Measurements from ENCODE around the gene GNG13. TPM values are rescaled to one million over a fixed set of nuclear protein-coding genes. Genes with fewer than 3 reads are reported as not detected.

GNG13 gene
- total RNA-seq, 1 experiment from 2014 or later, result not detected

GRCh38 chr16:800834-801511 lies 439 bp upstream of the GNG13 start:
- Histone ChIP-seq H3K79me2 (ENCODE audit: insufficient read depth, low read length) (no peaks in the 10 kb centered on the region), H3K18ac (ENCODE audit: insufficient read length, low read depth, low read length) (no peak overlapping the region), H2BK12ac (ENCODE audit: insufficient read length, low read depth, low read length) (no peak overlapping the region), H3K4ac (ENCODE audit: low read depth, low read length) (no peak overlapping the region), H3K27ac (ENCODE audit: insufficient read length, low read depth, low read length) (no peak overlapping the region), H2AFZ (ENCODE audit: low read length) (no peak overlapping the region), H3K4me2 (ENCODE audit: insufficient read depth, insufficient read length, low read length) (no peak overlapping the region), H3K9me3 (ENCODE audit: control insufficient read depth, low read depth, low read length) (no peaks in the 10 kb centered on the region), H3K9ac (ENCODE audit: extremely low read depth, insufficient read length, low read length) (no peak overlapping the region), H3K14ac (ENCODE audit: insufficient read depth, low read length) (no peak overlapping the region), H4K5ac (ENCODE audit: insufficient read length, low read depth, low read length) (no peak overlapping the region), H3T11ph (ENCODE audit: low read length) (no peak overlapping the region), H3K23me2 (ENCODE audit: insufficient read length, low read depth, low read length, poor library complexity, severe bottlenecking) (peaks cover 4% of the 10 kb centered on the region), H2BK120ac (ENCODE audit: low read depth, low read length, poor library complexity, severe bottlenecking) (no peak overlapping the region), H3K79me1 (ENCODE audit: insufficient read depth, low read depth, low read length, poor library complexity, severe bottlenecking) (no peaks in the 10 kb centered on the region), H3K23ac (ENCODE audit: insufficient read length, low read depth, low read length) (no peak overlapping the region), H2BK20ac (ENCODE audit: low read depth, low read length, poor library complexity, severe bottlenecking) (no peak overlapping the region), H2AK5ac (ENCODE audit: insufficient read length, low read length) (no peak overlapping the region), H4K8ac (replicated peaks; ENCODE audit: insufficient read length, low read depth, low read length) (no peak overlapping the region), H3K27me3 (ENCODE audit: insufficient read depth, low read length) (peaks cover 5% of the 10 kb centered on the region; the same call in 1 of the 2 replicates), H3K4me1 (ENCODE audit: insufficient read depth, low read length) (no peaks in the 10 kb centered on the region), H2BK15ac (ENCODE audit: low read depth, low read length) (no peak overlapping the region), H4K20me1 (ENCODE audit: control insufficient read depth, insufficient read depth, insufficient read length) (no peaks in the 10 kb centered on the region), H4K91ac (ENCODE audit: insufficient read length, low read depth, low read length) (no peak overlapping the region), H2BK5ac (ENCODE audit: insufficient read length, low read length) (no peak overlapping the region), H3K56ac (ENCODE audit: insufficient read length, low read depth, low read length) (no peak overlapping the region)
- no peak for TF ChIP-seq CTCF (conservative IDR thresholded peaks at IDR 0.05)
- Mint-ChIP-seq H3K27me3 (ENCODE audit: low read depth) (peaks cover 60% of the 10 kb centered on the region), H3K9me3 (peaks cover 0 to 3% of the 10 kb centered on the region in 2 experiments; a peak in 1 of 5 replicates), H3K27ac (no peak overlapping the region), H3K4me1 (no peaks in the 10 kb centered on the region), H3K4me3 (no peak overlapping the region), H3K36me3 (ENCODE audit: insufficient read depth in 1 of 3, low read depth in 3 of 3) (peaks cover 10 to 22% (median 18%) of the 10 kb centered on the region in 3 experiments; a peak in 6 of 7 replicates)
- WGBS (ENCODE audit: extremely low coverage, insufficient read length, low lambda C conversion rate), result no CpG with 5 or more reads among the region's 17 CpGs
- no peak for DNase-seq
